Measurements from ENCODE around the gene GRPR.

GRPR gene

GRCh38 chrX:16124201-16124600, 836 bp downstream of the GRPR start:
- TF ChIP-seq, protein P1, sequence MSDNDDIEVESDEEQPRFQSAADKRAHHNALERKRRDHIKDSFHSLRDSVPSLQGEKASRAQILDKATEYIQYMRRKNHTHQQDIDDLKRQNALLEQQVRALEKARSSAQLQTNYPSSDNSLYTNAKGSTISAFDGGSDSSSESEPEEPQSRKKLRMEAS (IDR thresholded peaks at IDR 0.05): no peak
- no peak for TF ChIP-seq FOXM1 (IDR thresholded peaks at IDR 0.05; ENCODE audit: borderline replicate concordance, low read depth)
- TF ChIP-seq TAF1 (IDR thresholded peaks at IDR 0.05; ENCODE audit: low read depth): no peak
- TF ChIP-seq REST (IDR thresholded peaks at IDR 0.05; ENCODE audit: low read depth): no peak
- TF ChIP-seq NFIC (IDR thresholded peaks at IDR 0.05): no peak
- no peak for TF ChIP-seq EP300 (IDR thresholded peaks at IDR 0.05; ENCODE audit: borderline replicate concordance)
- TF ChIP-seq RAD21 (IDR thresholded peaks at IDR 0.05; ENCODE audit: low read depth): no peak
- TF ChIP-seq ZBTB7A (IDR thresholded peaks at IDR 0.05; ENCODE audit: low read depth): no peak
- no peak for TF ChIP-seq USF1 (IDR thresholded peaks at IDR 0.05)

GRCh38 chrX:16125520-16126149, 2.3 kb downstream of the GRPR start:
- TF ChIP-seq USF1 (IDR thresholded peaks at IDR 0.05) (no peak), TEAD4 (IDR thresholded peaks at IDR 0.05) (no peak), EP300 (IDR thresholded peaks at IDR 0.05; ENCODE audit: borderline replicate concordance) (no peak), YY1 (IDR thresholded peaks at IDR 0.05; ENCODE audit: low read depth) (no peak), CEBPB (IDR thresholded peaks at IDR 0.05) (no peak), TCF12 (IDR thresholded peaks at IDR 0.05; ENCODE audit: low read depth) (no peak), TAF1 (IDR thresholded peaks at IDR 0.05; ENCODE audit: low read depth) (no peak), CREB1 (IDR thresholded peaks at IDR 0.05; ENCODE audit: low read depth) (no peak), FOXM1 (IDR thresholded peaks at IDR 0.05; ENCODE audit: borderline replicate concordance, low read depth) (no peak), RAD21 (IDR thresholded peaks at IDR 0.05; ENCODE audit: low read depth) (no peak), REST (IDR thresholded peaks at IDR 0.05; ENCODE audit: low read depth) (no peak)
- TF ChIP-seq, protein P1 (IDR thresholded peaks at IDR 0.05): no peak

GRCh38 chrX:16130707-16131106, 7.3 kb downstream of the GRPR start:
- TF ChIP-seq EGR1 (IDR thresholded peaks at IDR 0.05) (no peak), RAD21 (IDR thresholded peaks at IDR 0.05; ENCODE audit: low read depth) (no peak), NFIC (IDR thresholded peaks at IDR 0.05) (no peak), TAF1 (IDR thresholded peaks at IDR 0.05; ENCODE audit: low read depth) (no peak), CEBPB (IDR thresholded peaks at IDR 0.05) (no peak), YY1 (IDR thresholded peaks at IDR 0.05; ENCODE audit: low read depth) (no peak), CREB1 (IDR thresholded peaks at IDR 0.05; ENCODE audit: low read depth) (no peak), REST (IDR thresholded peaks at IDR 0.05; ENCODE audit: low read depth) (no peak), FOXM1 (IDR thresholded peaks at IDR 0.05; ENCODE audit: borderline replicate concordance, low read depth) (no peak), EP300 (IDR thresholded peaks at IDR 0.05; ENCODE audit: borderline replicate concordance) (no peak), TEAD4 (IDR thresholded peaks at IDR 0.05) (no peak), TCF12 (IDR thresholded peaks at IDR 0.05; ENCODE audit: low read depth) (no peak), ZBTB7A (IDR thresholded peaks at IDR 0.05; ENCODE audit: low read depth) (no peak), USF1 (IDR thresholded peaks at IDR 0.05) (no peak)
- TF ChIP-seq, protein P1 (IDR thresholded peaks at IDR 0.05): no peak

- no peak for TF ChIP-seq EP300 (IDR thresholded peaks at IDR 0.05; ENCODE audit: borderline replicate concordance)
- TF ChIP-seq USF1 (IDR thresholded peaks at IDR 0.05): no peak
- no peak for TF ChIP-seq TCF12 (IDR thresholded peaks at IDR 0.05; ENCODE audit: low read depth)
- no peak for TF ChIP-seq REST (IDR thresholded peaks at IDR 0.05; ENCODE audit: low read depth)
- no peak for TF ChIP-seq CEBPB (IDR thresholded peaks at IDR 0.05)
These were observed 11.6 kb downstream of the GRPR start for GRCh38 chrX:16134936-16135335.

Measured in Ishikawa (cell line).